Smooth muscle cell (in vitro differentiated cells): ENCODE data around the gene KAT2B. TPM values are rescaled to one million over a fixed set of nuclear protein-coding genes. Genes with fewer than 3 reads are reported as not detected.
A peak's percentile ranks its signal among the peaks of the same experiment; 100 is the strongest.

Experiments
- DNase-seq: peaks from one replicate; lab custom pipeline; 2025; ENCODE audit not compliant: unreplicated experiment; lab: John Stamatoyannopoulos, UW
- H2AFZ ChIP-seq: fragments of 200-600 bp; sonication (generic); 2 replicates; pipeline ENCODE4 v1.6.0; 2016; ENCODE audit warnings: antibody characterized with exemption, low read depth, mild to moderate bottlenecking
- H3F3A ChIP-seq: fragments of 200-600 bp; sonication (generic); 2 replicates; pipeline ENCODE4 v1.6.0; 2017; ENCODE audit warnings: antibody characterized with exemption, low read depth
- H3K27ac ChIP-seq: fragments of 200-600 bp; sonication (generic); 2 replicates; pipeline ENCODE4 v1.5.1; 2016; ENCODE audit warnings: low read depth, mild to moderate bottlenecking
- H3K27me3 ChIP-seq: fragments of 200-600 bp; sonication (generic); 2 replicates; pipeline ENCODE4 v1.6.1; 2016; ENCODE audit warnings: low read depth, mild to moderate bottlenecking
- H3K36me3 ChIP-seq: fragments of 200-600 bp; sonication (generic); 2 replicates; pipeline ENCODE4 v1.5.1; 2016; ENCODE audit warnings: low read depth
- H3K4me1 ChIP-seq: fragments of 200-600 bp; sonication (generic); 2 replicates; pipeline ENCODE4 v1.5.1; 2016; ENCODE audit warnings: low read depth
- H3K4me2 ChIP-seq: fragments of 200-600 bp; sonication (generic); 2 replicates; pipeline ENCODE4 v1.6.0; 2016; ENCODE audit warnings: mild to moderate bottlenecking
- H3K4me3 ChIP-seq: fragments of 200-600 bp; sonication (generic); 2 replicates; pipeline ENCODE4 v1.5.1; 2016; ENCODE audit warnings: mild to moderate bottlenecking
- H3K79me2 ChIP-seq: fragments of 200-600 bp; sonication (generic); 2 replicates; pipeline ENCODE4 v1.6.0; 2016; ENCODE audit warnings: low read depth, mild to moderate bottlenecking
- H3K9ac ChIP-seq: fragments of 200-600 bp; sonication (generic); 2 replicates; pipeline ENCODE4 v1.6.0; 2016; ENCODE audit warnings: low read depth
- H3K9me3 ChIP-seq: fragments of 200-600 bp; sonication (generic); replicated peaks from 2 replicates; pipeline ENCODE4 v1.5.1; 2016; ENCODE audit warnings: low read depth
- H4K20me1 ChIP-seq: fragments of 200-600 bp; sonication (generic); 2 replicates; pipeline ENCODE4 v1.6.0; 2016; ENCODE audit warnings: low read depth
- CTCF ChIP-seq: fragments of 200-600 bp; sonication (generic); IDR thresholded peaks from 2 replicates; pipeline ENCODE4 v1.5.1; 2017; ENCODE audit warnings: borderline replicate concordance, mild to moderate bottlenecking, antibody characterized with exemption; ENCODE audit not compliant: insufficient read depth, poor library complexity, severe bottlenecking
- WGBS: methylation state at CpG from one replicate; pipeline ENCODE4 v1.1.7; 2016; ENCODE audit warnings: low lambda C conversion rate; 5-methylcytosine and 5-hydroxymethylcytosine counted together
- polyA plus RNA-seq: library from polyadenylated mRNA; unstranded; fragments of >200 nt; fragmentation: Nextera tagmentation; extraction: Ambion mirVana; gene quantifications from 2 replicates; pipeline ENCODE4 v1.2.1, GENCODE V29; 2016
- total RNA-seq: library from RNA; depleted of rRNA; stranded (reverse); fragments of >200 nt; gene quantifications from 2 replicates; pipeline ENCODE4 v1.2.3, GENCODE V29; 2014

The KAT2B gene
- total and polyA plus RNA-seq, 2 experiments from 2014 or later = 1.1 to 6.5 TPM

GRCh38 chr3:20186600-20187004 lies 146.4 kb downstream of the KAT2B start:
- H3K36me3 ChIP-seq = no peaks in the 10 kb centered on the region
- no peaks in the 10 kb centered on the region for H3F3A ChIP-seq
- TF ChIP-seq CTCF = no peak
- 4% methylated on average over 9 of the region's 9 CpGs for WGBS
- H3K4me3 ChIP-seq = peak overlapping the region; percentile 76
- no peaks in the 10 kb centered on the region for H3K9me3 ChIP-seq
- peaks cover 11% of the 10 kb centered on the region for H3K79me2 ChIP-seq
- peak overlapping the region; percentile 96 for H2AFZ ChIP-seq
- DNase-seq = no peak
- no peaks in the 10 kb centered on the region for H3K27me3 ChIP-seq
- peaks cover 17% of the 10 kb centered on the region for H3K4me1 ChIP-seq
- peak overlapping the region; percentile 96 for H3K4me2 ChIP-seq
- no peaks in the 10 kb centered on the region for H4K20me1 ChIP-seq
- peak overlapping the region; percentile 92 for H3K9ac ChIP-seq
- H3K27ac ChIP-seq = peak overlapping the region; percentile 91

- H2AFZ ChIP-seq = no peak overlapping the region
- H3F3A ChIP-seq = no peaks in the 10 kb centered on the region
- WGBS = 59% methylated on average over 5 of the region's 5 CpGs
- no peak overlapping the region for H3K4me2 ChIP-seq
- H3K4me3 ChIP-seq = no peak overlapping the region
- no peak overlapping the region for H3K9ac ChIP-seq
- DNase-seq = no peak
- H3K9me3 ChIP-seq = no peaks in the 10 kb centered on the region
- no peak for TF ChIP-seq CTCF
- no peaks in the 10 kb centered on the region for H4K20me1 ChIP-seq
- H3K27me3 ChIP-seq = no peaks in the 10 kb centered on the region
- peaks cover 9% of the 10 kb centered on the region for H3K4me1 ChIP-seq
- H3K27ac ChIP-seq = no peak overlapping the region
- H3K79me2 ChIP-seq = no peaks in the 10 kb centered on the region
- no peaks in the 10 kb centered on the region for H3K36me3 ChIP-seq
These were observed 150.7 kb downstream of the KAT2B start for GRCh38 chr3:20190991-20191390.

GRCh38 chr3:20194793-20195460 lies 154.7 kb downstream of the KAT2B start:
- no peak for DNase-seq
- Histone ChIP-seq H3K36me3 (no peaks in the 10 kb centered on the region), H3K27me3 (no peaks in the 10 kb centered on the region), H3K79me2 (no peaks in the 10 kb centered on the region), H4K20me1 (no peaks in the 10 kb centered on the region), H3K9ac (no peak overlapping the region), H3K4me2 (no peak overlapping the region), H3K27ac (no peak overlapping the region), H3K4me1 (peaks cover under 1% of the 10 kb centered on the region), H3K9me3 (no peaks in the 10 kb centered on the region), H2AFZ (no peak overlapping the region), H3F3A (no peaks in the 10 kb centered on the region), H3K4me3 (no peak overlapping the region)
- 89% methylated on average over 7 of the region's 7 CpGs for WGBS
- no peak for TF ChIP-seq CTCF

GRCh38 chr3:20197775-20198174 lies 157.5 kb downstream of the KAT2B start:
- no peak overlapping the region for H3K27ac ChIP-seq
- 79% methylated on average over 3 of the region's 3 CpGs for WGBS
- H2AFZ ChIP-seq = no peak overlapping the region

More at GRCh38 chr3:20197775-20198174, 157.5 kb downstream of the KAT2B start:
- Histone ChIP-seq H3K4me3 (no peak overlapping the region), H3K79me2 (no peaks in the 10 kb centered on the region), H3K36me3 (no peaks in the 10 kb centered on the region), H3K9me3 (no peaks in the 10 kb centered on the region), H3K27me3 (no peaks in the 10 kb centered on the region), H3K4me1 (peaks cover 4% of the 10 kb centered on the region), H3F3A (no peaks in the 10 kb centered on the region), H4K20me1 (no peaks in the 10 kb centered on the region), H3K9ac (no peak overlapping the region), H3K4me2 (no peak overlapping the region)
- no peak for DNase-seq
- TF ChIP-seq CTCF = no peak
